GM18858 (cell line): ENCODE results near the gene SYT1.

Experiments
- ATAC-seq: cut with Tn5 transposase; IDR thresholded peaks from one replicate; pipeline ENCODE4 v1.9.1; 2021; ENCODE audit not compliant: unreplicated experiment

SYT1 gene

GRCh38 chr12:79378496-79378895 lies 513.9 kb downstream of the SYT1 start:
- ATAC-seq: no peak

DNA sequence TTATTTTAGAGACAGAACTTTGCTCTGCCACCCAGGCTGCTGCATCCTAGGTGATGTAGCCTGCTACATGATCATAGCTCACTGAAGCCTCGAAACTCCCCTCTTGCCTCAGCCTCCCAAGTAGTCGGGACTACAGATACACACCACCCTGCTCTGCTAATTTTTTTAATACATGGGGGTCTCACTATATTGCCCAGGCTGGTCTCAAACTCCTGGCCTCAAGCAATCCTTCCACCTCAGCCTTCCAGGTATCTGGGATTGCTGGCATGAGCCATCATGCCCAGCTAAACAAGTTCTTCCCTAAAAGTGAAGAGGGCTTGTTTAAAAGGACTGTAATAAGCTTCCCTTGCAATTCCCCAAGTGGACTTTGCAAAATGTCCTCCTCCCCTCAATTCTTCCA lies 515.8 kb downstream of the SYT1 start:
- ATAC-seq: no peak

- ATAC-seq: no peak
These were observed 517.0 kb downstream of the SYT1 start for GRCh38 chr12:79381248-79382208.

- ATAC-seq: no peak
These were observed 520.0 kb downstream of the SYT1 start for GRCh38 chr12:79384551-79384950.

- no peak for ATAC-seq
These were observed 523.4 kb downstream of the SYT1 start for GRCh38 chr12:79388011-79388410.

DNA sequence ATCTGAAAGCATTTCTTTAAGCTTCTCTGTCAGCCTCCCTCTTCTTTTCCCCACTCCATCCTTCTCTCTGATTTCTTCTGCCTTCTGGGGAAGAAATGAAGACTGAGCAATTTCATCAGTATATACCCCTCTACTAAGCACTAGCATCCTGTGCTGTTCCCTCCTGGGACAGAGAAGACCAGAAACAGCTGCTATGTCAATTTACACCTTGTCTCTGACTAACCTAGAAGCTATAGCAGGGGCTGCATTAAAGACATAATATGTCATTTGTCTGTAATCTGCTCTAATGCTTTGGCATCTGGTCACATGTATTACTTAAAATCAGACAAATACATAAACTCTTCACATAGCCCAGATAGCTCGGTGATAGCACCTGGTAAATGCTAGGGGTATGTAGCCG lies 529.3 kb downstream of the SYT1 start:
- no peak for ATAC-seq

DNA sequence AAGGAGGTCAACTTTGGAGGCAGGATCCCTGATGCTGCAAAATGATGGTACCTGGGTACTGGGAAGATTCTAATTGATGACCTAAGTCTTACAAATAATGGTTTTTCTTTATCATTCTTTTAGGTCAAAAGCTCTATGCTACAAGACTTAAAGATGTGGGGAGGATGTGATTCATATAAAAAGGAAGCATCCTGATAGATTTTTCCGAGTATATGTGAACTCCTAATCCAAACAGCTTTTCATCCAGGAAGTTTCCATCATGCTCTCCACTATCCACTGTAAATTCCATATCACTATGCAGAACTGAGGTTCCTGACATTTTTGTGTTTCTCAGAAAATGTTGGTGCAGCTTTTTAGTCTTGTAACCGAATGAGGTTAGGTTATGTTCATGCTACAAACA lies 533.0 kb downstream of the SYT1 start:
- ATAC-seq: no peak

DNA sequence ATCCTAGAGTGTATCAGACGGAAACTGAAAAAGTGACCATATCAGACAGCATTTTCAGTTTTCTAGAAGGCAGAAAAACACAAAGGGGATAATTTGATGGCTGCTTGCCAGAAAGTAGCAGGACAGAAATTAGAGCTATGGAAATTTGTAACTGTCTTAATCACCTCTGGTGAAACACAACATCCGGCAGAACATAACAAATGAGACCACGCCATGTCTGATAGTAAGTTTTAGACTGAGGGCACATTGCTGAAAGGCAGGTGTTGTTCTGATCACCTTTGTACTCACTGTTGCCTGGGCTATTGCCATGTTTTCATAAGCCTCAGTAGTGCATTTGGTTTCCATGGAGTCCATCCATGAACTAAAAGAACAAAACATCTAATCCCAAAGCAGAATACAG lies 535.9 kb downstream of the SYT1 start:
- no peak for ATAC-seq

GRCh38 chr12:79402606-79403005 lies 538.0 kb downstream of the SYT1 start:
- no peak for ATAC-seq

DNA sequence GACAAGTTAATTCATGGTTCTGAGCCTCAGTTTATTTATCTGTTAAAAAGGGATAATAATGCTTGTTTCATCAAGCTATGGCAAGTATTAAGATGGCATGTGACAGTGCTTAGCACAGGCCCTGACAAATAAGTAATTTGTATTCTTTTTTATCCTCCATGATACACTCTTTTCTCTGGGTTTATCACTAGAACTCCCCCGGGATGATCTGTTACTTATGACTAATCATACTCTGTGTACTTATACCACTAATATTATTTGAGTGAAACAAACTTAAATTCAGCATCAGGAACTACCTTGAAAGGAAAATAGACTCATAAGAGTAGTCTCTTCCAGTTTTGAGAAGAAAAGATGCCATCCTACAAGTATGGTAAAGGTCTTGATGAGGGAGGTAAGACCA lies 542.4 kb downstream of the SYT1 start:
- ATAC-seq: no peak

DNA sequence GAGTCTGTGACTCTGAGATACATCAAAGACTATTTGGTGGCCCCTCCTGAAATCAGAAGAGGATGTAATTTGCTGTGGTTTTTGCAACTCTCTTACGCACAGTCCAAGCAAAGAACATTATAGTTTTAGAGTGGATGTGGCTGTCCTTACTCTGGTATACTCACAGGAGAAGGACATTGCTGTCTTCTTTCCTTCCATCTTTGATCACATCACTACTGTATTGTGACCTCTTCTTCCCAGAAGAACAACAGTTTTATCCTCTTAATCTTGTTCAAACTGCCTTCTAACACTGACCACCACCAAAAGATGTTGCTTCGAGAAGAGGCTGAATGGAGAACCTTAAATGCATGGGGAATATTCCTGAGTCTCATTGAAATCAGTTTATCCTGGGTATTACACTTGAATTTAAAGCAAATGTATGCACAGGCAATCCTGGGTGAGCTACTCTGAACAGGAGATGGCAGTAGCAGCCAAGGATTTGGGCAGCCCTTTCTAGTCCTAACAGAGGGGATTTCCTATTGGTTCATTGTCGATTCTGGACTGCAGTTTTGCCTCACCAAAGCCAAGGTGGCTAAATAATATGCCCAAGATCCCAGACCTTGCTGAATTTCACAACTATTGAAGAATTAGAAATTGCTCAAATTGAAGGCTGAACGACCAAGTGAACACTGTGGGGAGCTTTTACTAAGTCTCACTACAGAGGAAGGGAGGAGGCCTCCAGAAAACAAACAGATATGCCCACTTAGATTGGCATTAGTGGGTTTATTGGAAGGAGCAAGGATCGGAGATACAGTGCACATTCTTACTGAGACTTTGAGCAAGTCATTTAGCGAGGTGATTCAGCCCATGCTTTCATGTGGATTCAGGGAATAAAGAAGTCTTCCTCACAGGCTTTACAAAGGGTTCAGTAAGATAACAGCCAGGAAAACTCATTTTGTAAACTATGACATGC lies 543.4 kb downstream of the SYT1 start:
- ATAC-seq: peak; percentile 84

DNA sequence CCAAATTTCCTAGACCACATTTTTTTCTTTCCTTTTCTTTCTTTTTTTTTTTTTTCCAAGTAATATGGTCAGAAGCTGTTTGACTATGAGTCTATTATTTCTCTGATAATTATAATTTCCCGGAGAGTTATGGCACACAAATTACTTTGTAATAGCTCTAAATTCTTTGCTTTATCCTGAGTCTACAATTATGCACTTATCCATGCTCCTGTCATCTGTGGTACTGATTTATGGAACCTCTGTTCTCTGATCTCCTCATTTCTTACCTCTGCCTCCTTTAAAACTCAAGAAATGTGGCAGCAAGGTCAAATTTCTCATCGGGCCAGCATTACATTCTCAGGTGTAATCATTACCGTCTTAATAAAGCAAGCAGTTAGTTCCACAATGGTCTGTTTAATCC lies 544.1 kb downstream of the SYT1 start:
- ATAC-seq: no peak

- no peak for ATAC-seq
These were observed 545.0 kb downstream of the SYT1 start for GRCh38 chr12:79409562-79409961.

DNA sequence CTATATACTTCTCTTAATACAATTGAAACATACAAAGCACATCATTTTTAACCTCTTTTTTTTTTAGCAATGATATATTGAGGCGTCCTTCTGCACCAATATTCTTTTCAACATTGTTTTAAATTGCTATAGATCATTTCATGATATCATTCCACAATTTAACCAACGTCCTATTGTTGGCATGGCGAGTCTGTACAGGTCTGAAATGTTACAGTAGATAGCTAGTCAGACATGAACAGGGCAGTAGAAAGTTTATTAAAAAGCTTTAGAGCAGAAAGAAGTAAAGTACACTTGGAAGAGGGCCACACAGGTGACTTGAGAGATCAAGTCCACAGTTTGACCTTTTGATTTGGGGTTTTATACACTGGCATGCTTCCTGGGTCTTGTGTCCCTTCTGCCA lies 547.2 kb downstream of the SYT1 start:
- no peak for ATAC-seq

GRCh38 chr12:79413796-79414195 lies 549.2 kb downstream of the SYT1 start:
- no peak for ATAC-seq

DNA sequence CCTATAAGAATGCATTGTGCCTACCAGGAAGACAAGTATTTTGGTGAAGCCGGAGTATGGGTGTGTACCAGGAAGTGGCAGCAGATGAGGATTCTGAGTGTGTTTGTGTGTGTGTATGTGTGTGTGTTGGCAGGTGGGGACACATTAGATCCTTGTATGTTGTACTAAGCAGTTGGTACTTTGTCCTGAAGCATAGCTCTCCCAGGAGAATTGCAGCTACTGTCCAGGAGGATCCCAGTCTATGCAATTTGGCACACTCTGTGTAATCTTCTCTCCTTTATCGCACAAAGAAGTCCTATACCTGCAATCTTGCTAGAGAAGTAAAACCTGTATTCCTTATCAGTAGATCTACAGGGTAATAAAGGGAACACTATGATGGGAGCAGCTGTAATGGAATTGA lies 549.7 kb downstream of the SYT1 start:
- no peak for ATAC-seq

DNA sequence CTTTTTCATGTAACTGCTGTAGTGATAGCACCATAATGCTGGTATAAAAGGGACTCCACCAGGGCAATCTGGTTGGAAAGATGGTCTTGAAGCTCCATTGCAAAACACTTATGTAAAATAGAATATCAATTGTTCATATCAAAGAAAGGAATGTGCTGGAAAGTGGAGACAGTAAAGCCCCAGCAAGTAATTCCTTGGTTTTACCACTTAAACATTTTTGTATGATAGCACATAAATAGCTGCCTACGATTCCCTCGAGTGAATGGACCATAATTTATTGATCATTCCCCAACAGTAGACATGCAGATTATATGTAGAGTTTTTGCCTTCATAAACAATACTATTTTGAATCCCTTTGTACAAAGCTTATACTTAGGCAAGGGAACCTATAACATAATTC lies 550.7 kb downstream of the SYT1 start:
- ATAC-seq: no peak

- ATAC-seq: no peak
These were observed 551.3 kb downstream of the SYT1 start for GRCh38 chr12:79415746-79416435.

GRCh38 chr12:79420146-79420618 lies 555.6 kb downstream of the SYT1 start:
- ATAC-seq: no peak

- ATAC-seq: no peak
These were observed 556.7 kb downstream of the SYT1 start for GRCh38 chr12:79421236-79421740.
